Vagina (tissue), 2 donors: ENCODE results near the gene VOPP1.

ENCODE experiments used
- POLR2A ChIP-seq, 2 donors: fragments of 450-650 bp; IDR thresholded peaks; one replicate each; pipeline ENCODE4 v1.6.1; 2017; ENCODE audit warnings: antibody characterized with exemption in 2 of 2, mild to moderate bottlenecking in 2 of 2, moderate library complexity in 2 of 2
- TF ChIP-seq, protein P1 (sequence below), 3 experiments: fragments of 450-650 bp in 2 of 3; fragments of 200-600 bp in 1 of 3; sonication (generic) in 1 of 3; IDR thresholded peaks; one replicate each; pipeline ENCODE4 v1.5.1; 2017 to 2019; ENCODE audit warnings: antibody characterized with exemption in 3 of 3, mild to moderate bottlenecking in 2 of 3, moderate library complexity in 2 of 3

GRCh38 chr7:55517191-55517633 is 55.1 kb downstream of the VOPP1 start:
- TF ChIP-seq, protein P1, sequence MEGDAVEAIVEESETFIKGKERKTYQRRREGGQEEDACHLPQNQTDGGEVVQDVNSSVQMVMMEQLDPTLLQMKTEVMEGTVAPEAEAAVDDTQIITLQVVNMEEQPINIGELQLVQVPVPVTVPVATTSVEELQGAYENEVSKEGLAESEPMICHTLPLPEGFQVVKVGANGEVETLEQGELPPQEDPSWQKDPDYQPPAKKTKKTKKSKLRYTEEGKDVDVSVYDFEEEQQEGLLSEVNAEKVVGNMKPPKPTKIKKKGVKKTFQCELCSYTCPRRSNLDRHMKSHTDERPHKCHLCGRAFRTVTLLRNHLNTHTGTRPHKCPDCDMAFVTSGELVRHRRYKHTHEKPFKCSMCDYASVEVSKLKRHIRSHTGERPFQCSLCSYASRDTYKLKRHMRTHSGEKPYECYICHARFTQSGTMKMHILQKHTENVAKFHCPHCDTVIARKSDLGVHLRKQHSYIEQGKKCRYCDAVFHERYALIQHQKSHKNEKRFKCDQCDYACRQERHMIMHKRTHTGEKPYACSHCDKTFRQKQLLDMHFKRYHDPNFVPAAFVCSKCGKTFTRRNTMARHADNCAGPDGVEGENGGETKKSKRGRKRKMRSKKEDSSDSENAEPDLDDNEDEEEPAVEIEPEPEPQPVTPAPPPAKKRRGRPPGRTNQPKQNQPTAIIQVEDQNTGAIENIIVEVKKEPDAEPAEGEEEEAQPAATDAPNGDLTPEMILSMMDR (IDR thresholded peaks at IDR 0.05): no peak
- no peak for TF ChIP-seq POLR2A (IDR thresholded peaks at IDR 0.05)
